ENCODE data around the gene ZC3H4.

The ZC3H4 gene

GRCh38 chr19:47110521-47111005, 3.0 kb downstream of the ZC3H4 start:
- peaks cover 39% of the 10 kb centered on the region for H3K36me3 ChIP-seq (ENCODE audit: insufficient read depth, low read length)
- no peak for TF ChIP-seq CTCF (IDR thresholded peaks at IDR 0.05; ENCODE audit: low read length)
- TF ChIP-seq EZH2 (IDR thresholded peaks at IDR 0.05; ENCODE audit: borderline replicate concordance, low read length): no peak
- H2AFZ ChIP-seq (ENCODE audit: low read length): no peak overlapping the region
- H3K27ac ChIP-seq (ENCODE audit: low read depth, low read length, poor library complexity, severe bottlenecking): peak overlapping the region; percentile 93
- H3F3A ChIP-seq (ENCODE audit: insufficient read depth, low read length): no peaks in the 10 kb centered on the region
- H3K9me2 ChIP-seq (ENCODE audit: low read depth, low read length): no peaks in the 10 kb centered on the region
- peak overlapping the region; percentile 94 for H3K4me3 ChIP-seq (ENCODE audit: low read depth, low read length, poor library complexity, severe bottlenecking)
- peak overlapping the region; percentile 99 for H3K9ac ChIP-seq (ENCODE audit: low read length)
- no peaks in the 10 kb centered on the region for H3K9me3 ChIP-seq (ENCODE audit: low read length)
- H3K27me3 ChIP-seq (ENCODE audit: insufficient read depth, low read length): no peaks in the 10 kb centered on the region
- peaks cover 54% of the 10 kb centered on the region for H3K4me1 ChIP-seq (ENCODE audit: insufficient read depth, low read length, severe bottlenecking)
- H4K20me1 ChIP-seq (ENCODE audit: insufficient read depth, low read length): no peaks in the 10 kb centered on the region
- peak overlapping the region; percentile 86 for H3K4me2 ChIP-seq (ENCODE audit: low read length)
- peaks cover 48% of the 10 kb centered on the region for H3K79me2 ChIP-seq (ENCODE audit: insufficient read depth, low read length)

- peak overlapping the region; percentile 93 for H3K27ac ChIP-seq (ENCODE audit: low read depth, low read length, poor library complexity, severe bottlenecking)
- TF ChIP-seq EZH2 (IDR thresholded peaks at IDR 0.05; ENCODE audit: borderline replicate concordance, low read length) (no peak), CTCF (IDR thresholded peaks at IDR 0.05; ENCODE audit: low read length) (no peak)
- H3K4me1 ChIP-seq (ENCODE audit: insufficient read depth, low read length, severe bottlenecking): peaks cover 54% of the 10 kb centered on the region
- H3K27me3 ChIP-seq (ENCODE audit: insufficient read depth, low read length): no peaks in the 10 kb centered on the region
- H3K4me2 ChIP-seq (ENCODE audit: low read length): peak overlapping the region; percentile 86
- peak overlapping the region; percentile 94 for H3K4me3 ChIP-seq (ENCODE audit: low read depth, low read length, poor library complexity, severe bottlenecking)
- H3K9me2 ChIP-seq (ENCODE audit: low read depth, low read length): no peaks in the 10 kb centered on the region
- no peaks in the 10 kb centered on the region for H3K9me3 ChIP-seq (ENCODE audit: low read length)
- H3F3A ChIP-seq (ENCODE audit: insufficient read depth, low read length): no peaks in the 10 kb centered on the region
- H3K9ac ChIP-seq (ENCODE audit: low read length): peak overlapping the region; percentile 99
- H3K36me3 ChIP-seq (ENCODE audit: insufficient read depth, low read length): peaks cover 47% of the 10 kb centered on the region
- H2AFZ ChIP-seq (ENCODE audit: low read length): no peak overlapping the region
- peaks cover 56% of the 10 kb centered on the region for H3K79me2 ChIP-seq (ENCODE audit: insufficient read depth, low read length)
- H4K20me1 ChIP-seq (ENCODE audit: insufficient read depth, low read length): no peaks in the 10 kb centered on the region
Observed at GRCh38 chr19:47109541-47110375, 3.8 kb downstream of the ZC3H4 start.

- Histone ChIP-seq H3K9ac (ENCODE audit: low read length) (peak overlapping the region; percentile 99), H3K36me3 (ENCODE audit: insufficient read depth, low read length) (peaks cover 53% of the 10 kb centered on the region), H3K27ac (ENCODE audit: low read depth, low read length, poor library complexity, severe bottlenecking) (peak overlapping the region; percentile 93), H3F3A (ENCODE audit: insufficient read depth, low read length) (no peaks in the 10 kb centered on the region), H3K9me2 (ENCODE audit: low read depth, low read length) (no peaks in the 10 kb centered on the region), H3K4me3 (ENCODE audit: low read depth, low read length, poor library complexity, severe bottlenecking) (peak overlapping the region; percentile 94), H4K20me1 (ENCODE audit: insufficient read depth, low read length) (no peaks in the 10 kb centered on the region), H3K27me3 (ENCODE audit: insufficient read depth, low read length) (no peaks in the 10 kb centered on the region), H3K4me2 (ENCODE audit: low read length) (peak overlapping the region; percentile 86), H2AFZ (ENCODE audit: low read length) (no peak overlapping the region), H3K79me2 (ENCODE audit: insufficient read depth, low read length) (peaks cover 62% of the 10 kb centered on the region), H3K9me3 (ENCODE audit: low read length) (no peaks in the 10 kb centered on the region), H3K4me1 (ENCODE audit: insufficient read depth, low read length, severe bottlenecking) (peaks cover 53% of the 10 kb centered on the region)
- TF ChIP-seq CTCF (IDR thresholded peaks at IDR 0.05; ENCODE audit: low read length) (no peak), EZH2 (IDR thresholded peaks at IDR 0.05; ENCODE audit: borderline replicate concordance, low read length) (no peak)
Observed at GRCh38 chr19:47109177-47109540, 4.4 kb downstream of the ZC3H4 start.
